ENCODE measurements around the gene CPTP.

CPTP gene

DNA sequence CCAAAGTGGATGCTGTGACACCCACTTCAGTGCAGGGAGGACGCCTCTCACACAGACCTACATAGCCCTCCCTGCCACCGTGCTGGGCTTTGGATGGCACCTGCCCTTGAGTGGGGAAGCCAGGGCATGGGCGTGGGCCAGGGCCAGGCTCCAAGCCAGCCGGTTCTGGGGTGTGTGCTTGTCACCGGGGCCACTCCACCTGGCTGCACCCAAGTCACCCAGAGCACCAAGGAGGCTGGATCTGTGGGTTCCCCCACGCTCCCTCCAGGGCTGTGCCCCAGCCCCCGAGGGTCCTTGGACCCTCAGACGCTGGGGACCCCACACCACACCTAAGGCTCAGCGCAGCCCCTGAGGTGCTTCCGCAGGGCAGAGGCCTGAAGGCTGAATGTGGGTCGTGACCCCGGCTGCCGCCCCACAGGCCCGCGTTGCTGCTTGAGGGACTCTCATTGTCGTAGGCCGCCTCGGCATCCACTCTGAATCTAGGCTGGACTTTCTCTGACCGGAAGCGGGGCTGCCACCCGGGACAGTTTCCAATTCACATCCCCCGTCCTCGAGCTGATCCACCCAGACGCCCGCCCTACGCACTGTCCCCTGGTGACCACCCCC is 32.3 kb downstream of the CPTP start:
- H3K27ac ChIP-seq: no peak overlapping the region
- TF ChIP-seq, protein P1, sequence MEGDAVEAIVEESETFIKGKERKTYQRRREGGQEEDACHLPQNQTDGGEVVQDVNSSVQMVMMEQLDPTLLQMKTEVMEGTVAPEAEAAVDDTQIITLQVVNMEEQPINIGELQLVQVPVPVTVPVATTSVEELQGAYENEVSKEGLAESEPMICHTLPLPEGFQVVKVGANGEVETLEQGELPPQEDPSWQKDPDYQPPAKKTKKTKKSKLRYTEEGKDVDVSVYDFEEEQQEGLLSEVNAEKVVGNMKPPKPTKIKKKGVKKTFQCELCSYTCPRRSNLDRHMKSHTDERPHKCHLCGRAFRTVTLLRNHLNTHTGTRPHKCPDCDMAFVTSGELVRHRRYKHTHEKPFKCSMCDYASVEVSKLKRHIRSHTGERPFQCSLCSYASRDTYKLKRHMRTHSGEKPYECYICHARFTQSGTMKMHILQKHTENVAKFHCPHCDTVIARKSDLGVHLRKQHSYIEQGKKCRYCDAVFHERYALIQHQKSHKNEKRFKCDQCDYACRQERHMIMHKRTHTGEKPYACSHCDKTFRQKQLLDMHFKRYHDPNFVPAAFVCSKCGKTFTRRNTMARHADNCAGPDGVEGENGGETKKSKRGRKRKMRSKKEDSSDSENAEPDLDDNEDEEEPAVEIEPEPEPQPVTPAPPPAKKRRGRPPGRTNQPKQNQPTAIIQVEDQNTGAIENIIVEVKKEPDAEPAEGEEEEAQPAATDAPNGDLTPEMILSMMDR (conservative IDR thresholded peaks at IDR 0.05): no peak

GRCh38 chr1:1357871-1358432 is 33.4 kb downstream of the CPTP start:
- H3K27ac ChIP-seq: no peak overlapping the region
- TF ChIP-seq, protein P1 (conservative IDR thresholded peaks at IDR 0.05): no peak

- H3K27ac ChIP-seq: no peak within 1 kb of the TSS
- TF ChIP-seq, protein P1 (conservative IDR thresholded peaks at IDR 0.05): no peak
Measured at GRCh38 chr1:1358433-1359271, 34.0 kb downstream of the CPTP start, which contains the start of gene MXRA8. TSS of gene MXRA8 (minus strand) at chr1:1358555. CDS start at chr1:1358504, 51 bp downstream.

- TF ChIP-seq, protein P1 (conservative IDR thresholded peaks at IDR 0.05): no peak
- H3K27ac ChIP-seq: no peak overlapping the region
Measured at GRCh38 chr1:1359308-1359663, 34.7 kb downstream of the CPTP start.

DNA sequence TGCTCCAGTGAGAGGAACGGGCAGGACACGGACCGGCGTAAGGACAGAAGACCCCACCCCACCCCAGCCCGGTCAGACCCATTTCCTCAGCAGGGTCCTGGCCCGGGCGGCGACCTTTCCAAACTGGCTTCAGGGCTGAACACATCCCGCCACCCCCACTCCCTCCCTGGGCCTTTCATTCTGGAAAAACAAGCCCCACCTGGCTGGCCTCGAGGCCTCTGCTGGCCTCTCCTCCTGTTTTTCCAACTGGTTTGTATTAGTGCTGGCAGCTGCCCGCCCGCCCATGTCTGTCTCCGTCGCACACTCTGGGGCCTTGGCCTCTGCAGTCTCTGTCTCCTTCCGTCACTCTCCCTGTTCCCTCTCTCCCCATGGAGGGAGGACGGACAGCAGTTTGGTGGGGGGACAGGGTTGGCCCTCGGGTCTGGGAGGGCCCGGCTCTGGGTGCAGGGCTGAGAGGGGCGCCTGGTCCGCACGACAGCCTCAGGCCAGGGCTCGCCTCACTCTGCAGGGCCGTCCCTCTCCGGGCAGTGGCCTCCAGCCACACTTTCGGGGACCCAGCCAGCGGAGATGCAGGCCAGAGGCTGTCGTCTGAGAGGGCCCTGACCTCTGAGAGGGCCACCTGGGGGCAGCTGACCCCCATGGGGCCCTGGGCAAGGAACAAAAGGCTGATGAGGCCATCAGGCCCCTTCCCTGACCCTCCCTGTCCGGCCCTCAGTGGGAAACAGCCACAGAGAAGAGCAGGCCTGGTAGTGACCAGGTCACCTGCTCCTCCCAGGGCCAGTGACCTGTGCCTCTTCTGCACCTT is 35.3 kb downstream of the CPTP start:
- TF ChIP-seq, protein P1 (conservative IDR thresholded peaks at IDR 0.05): no peak
- no peak overlapping the region for H3K27ac ChIP-seq

- TF ChIP-seq, protein P1 (conservative IDR thresholded peaks at IDR 0.05): no peak
- H3K27ac ChIP-seq: no peak overlapping the region
Measured at GRCh38 chr1:1360506-1361169, 36.0 kb downstream of the CPTP start.
